Kidney (tissue), 14 donors: ENCODE results near the gene TMCC1. TPM values are rescaled to one million over a fixed set of nuclear protein-coding genes. Genes with fewer than 3 reads are reported as not detected.

Source experiments
- DNase-seq, 5 donors: peaks; one replicate each; pipeline ENCODE4 v3.0.0-alpha.2; 2013 to 2020
- FAIRE-seq: peaks from 2 replicates; lab custom pipeline; 2012; peaks lifted over from hg19 to GRCh38; lab: Jason Lieb, UNC
- H3K27ac ChIP-seq, 2 donors: one replicate each; pipeline ENCODE4 v1.7.0; 2013; ENCODE audit warnings: low read depth in 2 of 2, low read length in 2 of 2, inconsistent platforms in 1 of 2
- H3K27me3 ChIP-seq: one replicate; pipeline ENCODE4 v1.7.1; 2013; ENCODE audit warnings: low read length, inconsistent platforms; ENCODE audit not compliant: control insufficient read depth, insufficient read depth
- H3K36me3 ChIP-seq, 3 donors: one replicate each; pipeline versions ENCODE4 v1.7.0 to v1.7.1; 2013; ENCODE audit warnings: low read length in 3 of 3, control low read depth in 1 of 3, inconsistent platforms in 1 of 3; ENCODE audit not compliant: insufficient read depth in 3 of 3, control insufficient read depth in 2 of 3
- H3K4me1 ChIP-seq, 3 donors: one replicate each; pipeline versions ENCODE4 v1.7.0 to v1.7.1; 2013; ENCODE audit warnings: low read length in 3 of 3, inconsistent platforms in 1 of 3, low read depth in 1 of 3; ENCODE audit not compliant: control insufficient read depth in 2 of 3, insufficient read depth in 2 of 3
- H3K4me3 ChIP-seq, 3 donors: one replicate each; pipeline versions ENCODE4 v1.7.0 to v1.8.1; 2013; ENCODE audit warnings: low read length in 3 of 3, control low read depth in 1 of 3, inconsistent platforms in 1 of 3
- H3K9ac ChIP-seq, 3 donors: one replicate each; pipeline versions ENCODE4 v1.7.0 to v1.7.1; 2013; ENCODE audit warnings: low read length in 3 of 3, control low read depth in 1 of 3, inconsistent platforms in 1 of 3
- H3K9me3 ChIP-seq, 3 donors: one replicate each; pipeline versions ENCODE4 v1.7.0 to v1.7.1; 2013; ENCODE audit warnings: low read length in 3 of 3, control low read depth in 1 of 3, inconsistent platforms in 1 of 3; ENCODE audit not compliant: control insufficient read depth in 2 of 3, insufficient read depth in 1 of 3
- intact Hi-C: fragments of 100-400 bp; cut with DNase I; formaldehyde crosslinking; loops from one replicate; pipeline ENCODE4 v1.11.1; 2022
- polyA plus RNA-seq: library from polyadenylated mRNA; stranded (reverse); fragments of 350-450 nt; fragmentation: Illumina TruSeq; extraction: RNeasy Lipid Tissue Mini Kit (QIAGEN cat#74804); gene quantifications from one replicate; pipeline ENCODE4 v1.2.3, GENCODE V29; 2014; ENCODE audit warnings: low read depth, low replicate concordance; ENCODE audit not compliant: insufficient read depth
- total RNA-seq: library from RNA; stranded (reverse); fragmentation: NEBNext Ultra II Directional; extraction: Animal tissue kit (Norgen Biotek cat#: 25700); gene quantifications from one replicate; pipeline ENCODE4 v1.2.1, GENCODE V29; 2021
- TF ChIP-seq, protein P1 (sequence below): IDR thresholded peaks from 3 replicates; pipeline ENCODE4 v1.5.1; 2012; ENCODE audit warnings: mild to moderate bottlenecking, moderate library complexity, borderline replicate concordance; ENCODE audit not compliant: insufficient read depth; ENCODE audit errors: extremely low read depth
- donor health status: control.
- donor health status: control.
- donor health status: control.
- donor health status: control.
- donor health status: control.
- donor health status: DM: yes; HTN: yes; CAD: no.
- donor health status: Normal renal cell carcinoma (clear cell type).

Gene TMCC1
- total and polyA plus RNA-seq, 2 donors from 2014 or later: 8.4 to 42.4 TPM

DNA sequence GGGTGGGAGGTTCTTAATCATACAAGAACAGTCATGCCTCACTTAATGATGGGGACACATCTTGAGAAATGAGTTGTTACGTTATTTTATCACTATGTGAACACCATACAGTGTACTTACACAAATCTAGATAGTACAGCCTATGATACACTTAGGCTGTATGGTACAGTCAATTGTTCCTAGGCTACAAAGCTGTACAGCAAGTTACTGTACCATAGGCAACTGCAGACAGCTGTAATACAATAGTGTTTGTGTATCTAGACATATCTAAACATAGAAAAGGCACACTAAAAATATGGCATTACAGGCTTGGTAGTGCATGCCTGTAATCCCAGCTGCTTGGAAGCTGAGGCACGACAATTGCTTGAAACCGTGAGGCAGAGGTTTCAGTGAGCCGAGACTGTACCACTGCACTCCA is 231.3 kb downstream of the TMCC1 start:
- Histone ChIP-seq H3K4me1 (peaks cover 0 to 30% (median 13%) of the 10 kb centered on the region in 3 donors), H3K27me3 (no peaks in the 10 kb centered on the region), H3K27ac (peak overlapping the region in 1 of 2 donors; percentile 15), H3K36me3 (no peaks in the 10 kb centered on the region), H3K9ac (no peak overlapping the region), H3K4me3 (no peak overlapping the region), H3K9me3 (no peaks in the 10 kb centered on the region)
- TF ChIP-seq, protein P1, sequence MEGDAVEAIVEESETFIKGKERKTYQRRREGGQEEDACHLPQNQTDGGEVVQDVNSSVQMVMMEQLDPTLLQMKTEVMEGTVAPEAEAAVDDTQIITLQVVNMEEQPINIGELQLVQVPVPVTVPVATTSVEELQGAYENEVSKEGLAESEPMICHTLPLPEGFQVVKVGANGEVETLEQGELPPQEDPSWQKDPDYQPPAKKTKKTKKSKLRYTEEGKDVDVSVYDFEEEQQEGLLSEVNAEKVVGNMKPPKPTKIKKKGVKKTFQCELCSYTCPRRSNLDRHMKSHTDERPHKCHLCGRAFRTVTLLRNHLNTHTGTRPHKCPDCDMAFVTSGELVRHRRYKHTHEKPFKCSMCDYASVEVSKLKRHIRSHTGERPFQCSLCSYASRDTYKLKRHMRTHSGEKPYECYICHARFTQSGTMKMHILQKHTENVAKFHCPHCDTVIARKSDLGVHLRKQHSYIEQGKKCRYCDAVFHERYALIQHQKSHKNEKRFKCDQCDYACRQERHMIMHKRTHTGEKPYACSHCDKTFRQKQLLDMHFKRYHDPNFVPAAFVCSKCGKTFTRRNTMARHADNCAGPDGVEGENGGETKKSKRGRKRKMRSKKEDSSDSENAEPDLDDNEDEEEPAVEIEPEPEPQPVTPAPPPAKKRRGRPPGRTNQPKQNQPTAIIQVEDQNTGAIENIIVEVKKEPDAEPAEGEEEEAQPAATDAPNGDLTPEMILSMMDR: no peak
- FAIRE-seq (no peak), DNase-seq (no peak)
- intact Hi-C loops: no loop called here

DNA sequence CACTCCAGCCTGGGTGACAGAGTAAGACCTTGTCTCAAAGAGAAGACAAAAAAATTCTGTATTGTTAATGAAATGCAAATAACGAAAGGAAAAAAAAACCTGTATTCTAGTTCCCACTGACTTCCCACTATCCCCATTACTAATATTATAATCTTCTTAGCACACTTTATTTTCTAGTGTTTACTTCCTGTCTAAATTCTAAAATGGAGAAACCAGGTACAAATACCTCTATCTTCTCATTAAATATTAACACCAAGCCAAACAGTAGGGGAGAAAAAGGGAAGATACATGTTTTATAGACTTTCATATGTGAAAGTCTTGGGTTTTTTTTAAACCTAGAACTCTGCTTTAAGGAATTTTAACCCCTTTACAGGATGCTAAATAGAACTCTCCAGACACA is 231.7 kb downstream of the TMCC1 start:
- TF ChIP-seq, protein P1: no peak
- intact Hi-C loops: no loop called here
- Histone ChIP-seq H3K9me3 (no peaks in the 10 kb centered on the region), H3K27ac (no peak overlapping the region), H3K27me3 (no peaks in the 10 kb centered on the region), H3K36me3 (no peaks in the 10 kb centered on the region), H3K4me1 (peaks cover 0 to 34% (median 15%) of the 10 kb centered on the region in 3 donors), H3K4me3 (no peak overlapping the region), H3K9ac (no peak overlapping the region)
- no peak for FAIRE-seq
- no peak for DNase-seq

DNA sequence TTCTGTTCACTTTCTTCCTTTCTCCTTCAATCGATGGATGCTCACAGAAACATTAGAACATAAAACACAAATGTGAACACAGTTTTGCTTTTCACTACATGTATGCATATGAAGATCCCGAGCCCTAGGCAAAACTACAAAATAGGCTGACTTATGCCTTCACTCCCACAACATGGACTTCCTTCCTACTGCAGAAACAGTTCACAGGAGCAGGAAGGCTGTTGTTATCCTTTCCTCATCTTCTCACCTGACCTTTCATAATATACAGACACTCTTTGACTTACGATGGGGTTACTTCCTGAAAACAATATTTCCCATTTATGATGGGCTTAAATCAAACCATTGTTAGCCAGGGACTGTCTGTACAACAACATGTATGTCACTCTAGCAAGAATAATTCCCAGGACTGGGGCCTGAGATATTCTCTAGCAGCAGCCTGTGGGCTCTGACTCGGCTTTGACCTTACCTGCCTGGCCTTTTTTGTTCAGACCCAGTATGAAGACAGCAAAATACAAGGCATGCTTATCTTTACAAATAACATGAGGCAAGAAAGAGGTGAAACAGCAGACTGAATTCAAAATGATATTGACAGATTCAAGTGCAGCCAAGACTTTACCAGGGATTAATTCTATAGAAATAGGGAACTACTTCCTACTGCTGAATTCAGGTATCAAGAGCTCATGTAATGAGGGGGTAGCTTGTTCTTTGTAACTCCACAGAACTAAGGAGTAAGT is 235.2 kb downstream of the TMCC1 start:
- intact Hi-C loops: loop anchor here (10.0 kb wide), 1 partner anchor 167 kb away; no protein-coding TSS in a partner anchor
- TF ChIP-seq, protein P1: no peak
- FAIRE-seq (no peak), DNase-seq (no peak)
- Histone ChIP-seq H3K4me1 (peaks cover 0 to 36% (median 13%) of the 10 kb centered on the region in 3 donors), H3K4me3 (no peak overlapping the region), H3K27ac (no peak overlapping the region), H3K9me3 (no peaks in the 10 kb centered on the region), H3K27me3 (no peaks in the 10 kb centered on the region), H3K9ac (peak overlapping the region in 1 of 3 donors; percentile 12), H3K36me3 (peaks cover 0 to 4% (median 4%) of the 10 kb centered on the region in 3 donors)
